ENCODE measurements around the gene CYP3A7. TPM values are rescaled to one million over a fixed set of nuclear protein-coding genes. Genes with fewer than 3 reads are reported as not detected.
"Not testable (repeated sequence)": the region's sequence is repeated elsewhere in the genome, so short reads cannot be mapped to it uniquely, and the experiment has no call there.

The CYP3A7 gene
- not detected for polyA plus RNA-seq (2012; ENCODE audit: insufficient read depth, insufficient read length)

GRCh38 chr7:99734987-99735386 is at the start of gene CYP3A7:
CYP3A7 (minus strand) TSS chr7:99735196; CDS start chr7:99735093, 103 bp downstream.
- no peak within 1 kb of the TSS for H3K4me3 ChIP-seq (ENCODE audit: low read length)
- no peak for DNase-seq (ENCODE audit: low read depth, low spot score)

- no peak for DNase-seq (ENCODE audit: low read depth, low spot score)
- no peak within 1 kb of the TSS for H3K4me3 ChIP-seq (ENCODE audit: low read length)
Measured at GRCh38 chr7:99784007-99784406, 49.0 kb upstream of the CYP3A7 start, which contains the start of gene CYP3A4. CYP3A4 (minus strand) TSS chr7:99784184; CDS start chr7:99784081, 103 bp downstream.

- no peak for DNase-seq (ENCODE audit: low read depth, low spot score)
- no peak overlapping the region for H3K4me3 ChIP-seq (ENCODE audit: low read length)
Measured at GRCh38 chr7:99782012-99782953, 47.3 kb upstream of the CYP3A7 start.

- DNase-seq (ENCODE audit: low read depth, low spot score): no peak
- no peak overlapping the region for H3K4me3 ChIP-seq (ENCODE audit: low read length)
Measured at GRCh38 chr7:99780588-99780987, 45.6 kb upstream of the CYP3A7 start.

- H3K4me3 ChIP-seq (ENCODE audit: low read length): no peak overlapping the region
- no peak for DNase-seq (ENCODE audit: low read depth, low spot score)
Measured at GRCh38 chr7:99779949-99780348, 45.0 kb upstream of the CYP3A7 start.

GRCh38 chr7:99778880-99779279 is 43.9 kb upstream of the CYP3A7 start:
- no peak for DNase-seq (ENCODE audit: low read depth, low spot score)
- no peak overlapping the region for H3K4me3 ChIP-seq (ENCODE audit: low read length)

GRCh38 chr7:99773395-99773794 is 38.4 kb upstream of the CYP3A7 start:
- DNase-seq (ENCODE audit: low read depth, low spot score); H3K4me3 ChIP-seq (ENCODE audit: low read length): not testable (repeated sequence)

GRCh38 chr7:99772565-99772964 is 37.6 kb upstream of the CYP3A7 start:
- no peak for DNase-seq (ENCODE audit: low read depth, low spot score)
- H3K4me3 ChIP-seq (ENCODE audit: low read length): no peak overlapping the region

- not testable (repeated sequence) for H3K4me3 ChIP-seq (ENCODE audit: low read length); DNase-seq (ENCODE audit: low read depth, low spot score)
Measured at GRCh38 chr7:99769494-99769893, 34.5 kb upstream of the CYP3A7 start.

GRCh38 chr7:99768471-99768870 is 33.5 kb upstream of the CYP3A7 start:
- DNase-seq (ENCODE audit: low read depth, low spot score): no peak
- no peak overlapping the region for H3K4me3 ChIP-seq (ENCODE audit: low read length)

GRCh38 chr7:99767662-99768061 is 32.7 kb upstream of the CYP3A7 start:
- H3K4me3 ChIP-seq (ENCODE audit: low read length): no peak overlapping the region
- no peak for DNase-seq (ENCODE audit: low read depth, low spot score)

GRCh38 chr7:99766484-99767099 is 31.6 kb upstream of the CYP3A7 start:
- no peak overlapping the region for H3K4me3 ChIP-seq (ENCODE audit: low read length)
- DNase-seq (ENCODE audit: low read depth, low spot score): no peak

GRCh38 chr7:99764478-99764877 is 29.5 kb upstream of the CYP3A7 start:
- no peak for DNase-seq (ENCODE audit: low read depth, low spot score)
- H3K4me3 ChIP-seq (ENCODE audit: low read length): no peak overlapping the region

- no peak overlapping the region for H3K4me3 ChIP-seq (ENCODE audit: low read length)
- no peak for DNase-seq (ENCODE audit: low read depth, low spot score)
Measured at GRCh38 chr7:99762680-99763327, 27.8 kb upstream of the CYP3A7 start.

GRCh38 chr7:99755085-99755484 is 20.1 kb upstream of the CYP3A7 start:
- DNase-seq (ENCODE audit: low read depth, low spot score): no peak
- H3K4me3 ChIP-seq (ENCODE audit: low read length): no peak overlapping the region

- no peak overlapping the region for H3K4me3 ChIP-seq (ENCODE audit: low read length)
- no peak for DNase-seq (ENCODE audit: low read depth, low spot score)
Measured at GRCh38 chr7:99752356-99752755, 17.4 kb upstream of the CYP3A7 start.

- not testable (repeated sequence) for DNase-seq (ENCODE audit: low read depth, low spot score); H3K4me3 ChIP-seq (ENCODE audit: low read length)
Measured at GRCh38 chr7:99751322-99752052, 16.5 kb upstream of the CYP3A7 start.

- no peak for DNase-seq (ENCODE audit: low read depth, low spot score)
- H3K4me3 ChIP-seq (ENCODE audit: low read length): no peak overlapping the region
Measured at GRCh38 chr7:99748846-99749579, 14.0 kb upstream of the CYP3A7 start.
